HepG2 (cell line): Measurements from ENCODE around the gene CRLF2. TPM values are rescaled to one million over a fixed set of nuclear protein-coding genes. Genes with fewer than 3 reads are reported as not detected.
A peak's percentile ranks its signal among the peaks of the same experiment; 100 is the strongest.

Experiments
- ATAC-seq: fragments of 200-7000 bp; cut with Tn5 transposase; 3 replicates; pipeline ENCODE4 v1.9.1; 2020; ENCODE audit warnings: mild to moderate bottlenecking, moderate library complexity
- BruUV-seq: library from RNA; stranded (reverse); fragments of 400-500 nt; replicated peaks from 2 replicates; lab custom pipeline; 2021; lab: Mats Ljungman, UMichigan
- CTCF ChIA-PET: fragments of 300-600 bp; formaldehyde crosslinking; extraction: SDS; loops from one replicate; lab custom pipeline; 2021; ENCODE audit warnings: low total read pairs, inconsistent platforms, low intra/inter-chr PET ratio; lab: Yijun Ruan, JAX
- POLR2A ChIA-PET: fragments of 350-600 bp; sonication (Branson Sonifier 250); formaldehyde crosslinking; loops from one replicate; lab custom pipeline; 2020; ENCODE audit warnings: antibody characterized with exemption, inconsistent platforms; lab: Yijun Ruan, JAX
- DNase-seq: peaks from one replicate; pipeline ENCODE4 v3.0.0-alpha.2; 2015; ENCODE audit warnings: low spot score
- FAIRE-seq: peaks from 3 replicates; lab custom pipeline; 2011; peaks lifted over from hg19 to GRCh38; lab: Jason Lieb, UNC
- H2AFZ ChIP-seq: one replicate; pipeline ENCODE4 v1.6.1; 2011; ENCODE audit warnings: low read length, inconsistent platforms
- H3K27ac ChIP-seq: fragments of 300-600 bp; 3 replicates; pipeline ENCODE4 v1.8.0; 2011; ENCODE audit warnings: mixed run types, mild to moderate bottlenecking, mixed read lengths, low read length, inconsistent platforms; ENCODE audit not compliant: insufficient read depth; ENCODE audit errors: extremely low read length
- H3K27me3 ChIP-seq, 2 experiments: fragments of 200-600 bp in 1 of 2; 2 replicates in 1 of 2; 3 replicates in 1 of 2; pipeline versions ENCODE4 v1.6.0 to v1.8.0; 2011; ENCODE audit warnings: low read length in 2 of 2, mild to moderate bottlenecking in 2 of 2, moderate library complexity in 2 of 2, inconsistent platforms in 1 of 2; ENCODE audit not compliant: insufficient read depth in 2 of 2, control insufficient read depth in 1 of 2
- H3K36me3 ChIP-seq, 2 experiments: fragments of 200-600 bp in 1 of 2; replicated peaks in 1 of 2; 2 replicates in 1 of 2; 3 replicates in 1 of 2; pipeline versions ENCODE4 v1.5.1 to v1.8.0; 2011; ENCODE audit warnings: low read length in 2 of 2, inconsistent platforms in 1 of 2; ENCODE audit not compliant: insufficient read depth in 2 of 2, control insufficient read depth in 1 of 2
- H3K4me1 ChIP-seq: 2 replicates; pipeline ENCODE4 v1.5.1; 2012; ENCODE audit warnings: low read length, inconsistent platforms; ENCODE audit not compliant: insufficient read depth
- H3K4me2 ChIP-seq: 2 replicates; pipeline ENCODE4 v1.6.0; 2011; ENCODE audit warnings: low read depth, low read length, inconsistent platforms
- H3K4me3 ChIP-seq, 3 experiments: fragments of 200-600 bp in 1 of 3; sonication (generic), shearing (Covaris generic) in 1 of 3; replicated peaks in 1 of 3; 2 replicates each; pipeline ENCODE4 v1.5.1; 2011 to 2016; ENCODE audit warnings: low read length in 3 of 3, inconsistent platforms in 2 of 3, low read depth in 2 of 3, mild to moderate bottlenecking in 2 of 3, control low read depth in 1 of 3, mixed read lengths in 1 of 3; ENCODE audit not compliant: insufficient read depth in 1 of 3
- H3K79me2 ChIP-seq: one replicate; pipeline ENCODE4 v1.6.1; 2011; ENCODE audit warnings: low read length, inconsistent platforms; ENCODE audit not compliant: insufficient read depth
- H3K9ac ChIP-seq: 2 replicates; pipeline ENCODE4 v1.6.0; 2011; ENCODE audit warnings: mild to moderate bottlenecking, low read depth, low read length, inconsistent platforms; ENCODE audit not compliant: insufficient read depth
- H3K9me3 ChIP-seq: 2 replicates; pipeline ENCODE4 v1.5.1; 2012; ENCODE audit warnings: mild to moderate bottlenecking, low read length
- H4K20me1 ChIP-seq: 2 replicates; pipeline ENCODE4 v1.6.0; 2011; ENCODE audit warnings: inconsistent platforms, mild to moderate bottlenecking, low read length, moderate library complexity; ENCODE audit not compliant: insufficient read depth
- AHDC1 ChIP-seq: sonication (generic); formaldehyde crosslinking; IDR thresholded peaks from 2 replicates; pipeline ENCODE4 v1.5.1; 2020; ENCODE audit warnings: mild to moderate bottlenecking, missing genetic modification reagents, borderline replicate concordance
- ARID2 ChIP-seq: sonication (generic); formaldehyde crosslinking; IDR thresholded peaks from 2 replicates; pipeline ENCODE4 v1.8.1; 2022; ENCODE audit warnings: mild to moderate bottlenecking, missing genetic modification reagents, borderline replicate concordance
- HCFC1 ChIP-seq: fragments of 150-350 bp; IDR thresholded peaks from 2 replicates; pipeline ENCODE4 v1.6.1; 2014; ENCODE audit warnings: low read depth, low read length
- ISX ChIP-seq: sonication (generic); formaldehyde crosslinking; conservative IDR thresholded peaks from 2 replicates; pipeline ENCODE4 v1.5.0; 2020; ENCODE audit warnings: missing genetic modification reagents
- NR0B2 ChIP-seq: sonication (generic); formaldehyde crosslinking; IDR thresholded peaks from 2 replicates; pipeline ENCODE4 v1.4.0; 2020; ENCODE audit warnings: mild to moderate bottlenecking, missing genetic modification reagents
- SMC3 ChIP-seq: IDR thresholded peaks from 2 replicates; pipeline ENCODE4 v1.6.1; 2011; ENCODE audit warnings: low read length, improper control_type of control experiment
- SNAPC2 ChIP-seq: sonication (generic); formaldehyde crosslinking; IDR thresholded peaks from 2 replicates; pipeline ENCODE4 v1.8.1; 2022; ENCODE audit warnings: mild to moderate bottlenecking, missing genetic modification reagents
- STAG1 ChIP-seq: sonication (generic); formaldehyde crosslinking; IDR thresholded peaks from 2 replicates; pipeline ENCODE4 v1.4.0; 2020; ENCODE audit warnings: missing genetic modification reagents
- ZKSCAN5 ChIP-seq: sonication (generic); formaldehyde crosslinking; IDR thresholded peaks from 2 replicates; pipeline ENCODE4 v1.5.1; 2020; ENCODE audit warnings: mild to moderate bottlenecking, missing genetic modification reagents
- ZNF10 ChIP-seq: sonication (generic); formaldehyde crosslinking; IDR thresholded peaks from 2 replicates; pipeline ENCODE4 v1.4.0; 2020; ENCODE audit warnings: mild to moderate bottlenecking, low read depth, missing genetic modification reagents, borderline replicate concordance
- ZNF75D ChIP-seq: sonication (generic); formaldehyde crosslinking; IDR thresholded peaks from 2 replicates; pipeline ENCODE4 v1.8.1; 2023; ENCODE audit warnings: missing genetic modification reagents, mild to moderate bottlenecking, borderline replicate concordance
- ZSCAN31 ChIP-seq: sonication (generic); formaldehyde crosslinking; IDR thresholded peaks from 2 replicates; pipeline ENCODE4 v1.5.0; 2020; ENCODE audit warnings: low read depth, mild to moderate bottlenecking, missing genetic modification reagents
- WGBS: methylation state at CpG from one replicate; pipeline ENCODE4 v1.1.6; 2017; ENCODE audit warnings: low lambda C conversion rate; 5-methylcytosine and 5-hydroxymethylcytosine counted together
- in situ Hi-C: cut with HindIII; loops from 2 replicates; pipeline ENCODE4 v1.10.0; 2017; ENCODE audit warnings: low pct_unique_long_range_greater_than_20kb; ENCODE audit not compliant: extremely low pct_ligation_motif_present
- intact Hi-C: fragments of 100-400 bp; cut with micrococcal nuclease; formaldehyde crosslinking; loops from one replicate; pipeline ENCODE4 v1.10.0; 2022; ENCODE audit not compliant: unreplicated experiment
- polyA plus RNA-seq, 8 experiments: library from polyadenylated mRNA; depleted of rRNA in 3 of 8; stranded (reverse) in 7 of 8; unstranded in 1 of 8; fragments of >200 nt; fragmentation: Illumina TruSeq in 4 of 8; extraction: Trizol in 4 of 8; gene quantifications; 2 replicates each; pipeline versions ENCODE4 v1.2.1 to v1.2.3, GENCODE V29; 2011 to 2016; ENCODE audit warnings: low read depth in 4 of 8, missing spikeins in 1 of 8, mixed read lengths in 1 of 8; ENCODE audit not compliant: insufficient read depth in 1 of 8
- total RNA-seq, 5 experiments: library from RNA; depleted of rRNA; stranded (reverse); fragments of >200 nt; fragmentation: Illumina TruSeq; extraction: Trizol; gene quantifications; 2 replicates each; pipeline ENCODE4 v1.2.3, GENCODE V29; 2016; ENCODE audit warnings: low read depth in 1 of 5
- TF ChIP-seq, protein P1 (sequence below): sonication (generic); formaldehyde crosslinking; IDR thresholded peaks from 2 replicates; pipeline ENCODE4 v1.5.0; 2020; ENCODE audit warnings: missing genetic modification reagents

CRLF2 gene
- total and polyA plus RNA-seq, 2 of the 13 experiments (the other 11 are each of a cell fraction or from before 2014, with no cell fraction given) = not detected

DNA sequence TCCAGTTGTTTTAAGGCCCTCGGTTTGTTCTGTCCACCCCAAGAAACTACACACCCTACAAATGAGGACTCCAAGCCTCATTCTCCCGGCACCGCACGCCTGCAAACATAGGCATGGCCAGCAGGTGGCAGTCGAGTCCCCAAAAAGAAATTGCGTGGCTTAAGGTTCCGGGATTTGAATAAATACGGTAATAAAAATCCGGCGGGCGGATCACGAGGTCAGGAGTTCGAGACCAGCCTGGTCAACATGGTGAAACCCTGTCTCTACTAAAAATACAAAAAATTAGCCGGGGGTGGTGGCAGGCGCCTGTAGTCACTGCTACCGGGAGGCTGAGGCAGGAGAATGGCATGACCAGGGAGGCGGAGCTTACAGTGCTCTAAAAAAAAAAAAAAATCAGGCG is 34.4 kb upstream of the CRLF2 start:
- Histone ChIP-seq H3K4me1 (peaks cover 14% of the 10 kb centered on the region), H3K27ac (no peak overlapping the region), H3K27me3 (0 out of 5 replicates have a peak, but pooled peaks cover 0 to 4% of the 10 kb centered on the region in 2 experiments), H2AFZ (no peak overlapping the region), H3K9ac (no peak overlapping the region), H3K4me3 (no peak overlapping the region), H3K79me2 (no peaks in the 10 kb centered on the region), H3K36me3 (no peaks in the 10 kb centered on the region), H3K4me2 (no peak overlapping the region), H3K9me3 (no peaks in the 10 kb centered on the region), H4K20me1 (no peaks in the 10 kb centered on the region)
- POLR2A ChIA-PET = no interaction called here
- FAIRE-seq (peak; percentile 66), ATAC-seq (peak; percentile 53), DNase-seq (peak; percentile 50)
- CTCF ChIA-PET = no interaction called here
- WGBS = 14% methylated on average over 18 of the region's 18 CpGs
- in situ Hi-C loops (no loop called here), intact Hi-C loops (no loop called here)
- BruUV-seq = no TSS peak
- no peak for TF ChIP-seq ZNF75D
- TF ChIP-seq SNAPC2 = no peak
- TF ChIP-seq ZSCAN31 (CRISPR knock-in tag) = no peak
- peak; percentile 71 for TF ChIP-seq STAG1
- TF ChIP-seq HCFC1 = no peak
- no peak for TF ChIP-seq ISX (CRISPR knock-in tag)
- no peak for TF ChIP-seq NR0B2
- TF ChIP-seq ZNF10 (CRISPR knock-in tag) = no peak
- no peak for TF ChIP-seq ZKSCAN5 (CRISPR knock-in tag)
- peak; percentile 58 for TF ChIP-seq SMC3
- no peak for TF ChIP-seq ARID2
- TF ChIP-seq, protein P1, sequence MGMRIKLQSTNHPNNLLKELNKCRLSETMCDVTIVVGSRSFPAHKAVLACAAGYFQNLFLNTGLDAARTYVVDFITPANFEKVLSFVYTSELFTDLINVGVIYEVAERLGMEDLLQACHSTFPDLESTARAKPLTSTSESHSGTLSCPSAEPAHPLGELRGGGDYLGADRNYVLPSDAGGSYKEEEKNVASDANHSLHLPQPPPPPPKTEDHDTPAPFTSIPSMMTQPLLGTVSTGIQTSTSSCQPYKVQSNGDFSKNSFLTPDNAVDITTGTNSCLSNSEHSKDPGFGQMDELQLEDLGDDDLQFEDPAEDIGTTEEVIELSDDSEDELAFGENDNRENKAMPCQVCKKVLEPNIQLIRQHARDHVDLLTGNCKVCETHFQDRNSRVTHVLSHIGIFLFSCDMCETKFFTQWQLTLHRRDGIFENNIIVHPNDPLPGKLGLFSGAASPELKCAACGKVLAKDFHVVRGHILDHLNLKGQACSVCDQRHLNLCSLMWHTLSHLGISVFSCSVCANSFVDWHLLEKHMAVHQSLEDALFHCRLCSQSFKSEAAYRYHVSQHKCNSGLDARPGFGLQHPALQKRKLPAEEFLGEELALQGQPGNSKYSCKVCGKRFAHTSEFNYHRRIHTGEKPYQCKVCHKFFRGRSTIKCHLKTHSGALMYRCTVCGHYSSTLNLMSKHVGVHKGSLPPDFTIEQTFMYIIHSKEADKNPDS (CRISPR knock-in tag) = no peak
- no peak for TF ChIP-seq AHDC1 (CRISPR knock-in tag)
